Measurements from ENCODE around the gene GPD1.

DNA sequence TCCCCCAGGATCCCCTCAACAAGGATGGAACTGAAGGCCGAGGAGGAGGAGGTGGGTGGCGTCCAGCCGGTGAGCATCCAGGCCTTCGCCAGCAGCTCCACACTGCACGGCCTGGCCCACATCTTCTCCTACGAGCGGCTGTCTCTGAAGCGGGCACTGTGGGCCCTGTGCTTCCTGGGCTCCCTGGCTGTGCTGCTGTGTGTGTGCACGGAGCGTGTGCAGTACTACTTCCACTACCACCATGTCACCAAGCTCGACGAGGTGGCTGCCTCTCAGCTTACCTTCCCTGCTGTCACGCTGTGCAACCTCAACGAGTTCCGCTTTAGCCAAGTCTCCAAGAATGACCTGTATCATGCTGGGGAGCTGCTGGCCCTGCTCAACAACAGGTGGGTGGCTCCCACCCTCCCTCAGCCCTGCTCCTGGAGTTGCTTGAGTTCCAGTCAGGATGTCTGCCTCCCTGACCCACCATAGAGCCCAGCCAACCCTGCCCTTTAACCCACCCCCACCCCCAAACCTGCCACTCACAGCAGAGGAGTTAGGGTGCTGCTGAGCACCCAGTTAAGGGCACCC, 45.0 kb upstream of the GPD1 start:
- TF ChIP-seq, protein P1, sequence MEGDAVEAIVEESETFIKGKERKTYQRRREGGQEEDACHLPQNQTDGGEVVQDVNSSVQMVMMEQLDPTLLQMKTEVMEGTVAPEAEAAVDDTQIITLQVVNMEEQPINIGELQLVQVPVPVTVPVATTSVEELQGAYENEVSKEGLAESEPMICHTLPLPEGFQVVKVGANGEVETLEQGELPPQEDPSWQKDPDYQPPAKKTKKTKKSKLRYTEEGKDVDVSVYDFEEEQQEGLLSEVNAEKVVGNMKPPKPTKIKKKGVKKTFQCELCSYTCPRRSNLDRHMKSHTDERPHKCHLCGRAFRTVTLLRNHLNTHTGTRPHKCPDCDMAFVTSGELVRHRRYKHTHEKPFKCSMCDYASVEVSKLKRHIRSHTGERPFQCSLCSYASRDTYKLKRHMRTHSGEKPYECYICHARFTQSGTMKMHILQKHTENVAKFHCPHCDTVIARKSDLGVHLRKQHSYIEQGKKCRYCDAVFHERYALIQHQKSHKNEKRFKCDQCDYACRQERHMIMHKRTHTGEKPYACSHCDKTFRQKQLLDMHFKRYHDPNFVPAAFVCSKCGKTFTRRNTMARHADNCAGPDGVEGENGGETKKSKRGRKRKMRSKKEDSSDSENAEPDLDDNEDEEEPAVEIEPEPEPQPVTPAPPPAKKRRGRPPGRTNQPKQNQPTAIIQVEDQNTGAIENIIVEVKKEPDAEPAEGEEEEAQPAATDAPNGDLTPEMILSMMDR (IDR thresholded peaks at IDR 0.05): no peak
- TF ChIP-seq POLR2A (IDR thresholded peaks at IDR 0.05): no peak
- no peak for TF ChIP-seq EP300 (IDR thresholded peaks at IDR 0.05)

Data from tibial nerve (tissue), 4 donors.